NCI-H446 treated with DMSO at 0.1 percent for 48 hours (cell line): ENCODE data around the gene ACY1.

Experiments used
- DNase-seq: peaks from one replicate; lab custom pipeline; 2025; lab: John Stamatoyannopoulos, UW

Gene ACY1

DNA sequence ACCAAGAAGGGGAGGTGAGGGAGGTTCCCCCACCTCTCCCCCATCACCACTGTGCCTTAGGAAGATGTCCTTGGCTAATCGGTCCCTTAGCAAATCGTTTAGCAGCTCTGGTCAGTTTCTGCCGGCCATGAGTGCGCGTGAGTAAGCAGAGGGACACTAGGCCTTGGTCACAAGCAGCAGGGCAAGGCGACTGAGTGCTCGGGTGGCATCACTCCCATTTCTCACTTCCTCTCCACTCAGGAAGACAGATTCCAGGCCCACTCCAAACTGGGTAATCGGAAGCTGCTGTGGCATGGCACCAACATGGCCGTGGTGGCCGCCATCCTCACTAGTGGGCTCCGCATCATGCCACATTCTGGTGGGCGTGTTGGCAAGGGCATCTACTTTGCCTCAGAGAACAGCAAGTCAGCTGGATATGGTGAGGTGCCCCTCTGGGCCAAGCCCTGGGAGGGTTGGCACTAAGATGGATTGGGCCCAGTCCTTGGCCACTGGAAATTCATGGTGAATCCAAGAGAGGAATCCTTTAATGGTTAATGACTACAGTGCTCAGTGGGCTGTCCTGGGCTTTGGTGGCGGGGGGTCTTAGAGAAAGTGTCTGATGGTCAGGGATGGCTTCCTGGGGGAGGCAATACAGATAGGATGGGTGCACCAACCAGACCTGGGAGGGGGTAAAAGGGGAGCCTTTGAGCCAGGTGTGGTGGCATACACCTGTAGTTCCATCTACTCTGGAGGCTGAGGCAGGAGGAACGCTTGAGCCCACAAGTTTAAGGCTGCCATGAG lies 37.2 kb upstream of the ACY1 start:
- no peak for DNase-seq

DNA sequence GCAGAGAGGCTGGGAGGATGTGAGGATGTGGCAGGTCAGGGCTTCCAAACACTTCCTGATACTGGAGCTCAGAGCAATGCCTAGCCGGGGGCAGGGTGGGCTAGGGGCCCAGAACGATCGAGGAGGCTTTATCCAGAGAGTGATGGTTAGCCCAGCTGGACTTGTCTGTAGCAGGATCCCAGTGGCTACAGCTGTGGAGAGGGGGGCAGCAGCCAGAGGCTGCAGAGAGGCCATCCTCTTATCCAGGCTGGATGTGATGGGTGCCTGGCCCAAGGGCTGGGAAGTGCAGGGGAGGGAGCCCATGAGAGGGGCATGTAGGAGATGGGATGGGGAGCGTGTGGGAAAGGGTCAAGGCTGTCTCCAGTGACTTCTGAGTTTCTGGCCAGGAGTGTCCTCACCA lies 36.5 kb upstream of the ACY1 start:
- no peak for DNase-seq

DNA sequence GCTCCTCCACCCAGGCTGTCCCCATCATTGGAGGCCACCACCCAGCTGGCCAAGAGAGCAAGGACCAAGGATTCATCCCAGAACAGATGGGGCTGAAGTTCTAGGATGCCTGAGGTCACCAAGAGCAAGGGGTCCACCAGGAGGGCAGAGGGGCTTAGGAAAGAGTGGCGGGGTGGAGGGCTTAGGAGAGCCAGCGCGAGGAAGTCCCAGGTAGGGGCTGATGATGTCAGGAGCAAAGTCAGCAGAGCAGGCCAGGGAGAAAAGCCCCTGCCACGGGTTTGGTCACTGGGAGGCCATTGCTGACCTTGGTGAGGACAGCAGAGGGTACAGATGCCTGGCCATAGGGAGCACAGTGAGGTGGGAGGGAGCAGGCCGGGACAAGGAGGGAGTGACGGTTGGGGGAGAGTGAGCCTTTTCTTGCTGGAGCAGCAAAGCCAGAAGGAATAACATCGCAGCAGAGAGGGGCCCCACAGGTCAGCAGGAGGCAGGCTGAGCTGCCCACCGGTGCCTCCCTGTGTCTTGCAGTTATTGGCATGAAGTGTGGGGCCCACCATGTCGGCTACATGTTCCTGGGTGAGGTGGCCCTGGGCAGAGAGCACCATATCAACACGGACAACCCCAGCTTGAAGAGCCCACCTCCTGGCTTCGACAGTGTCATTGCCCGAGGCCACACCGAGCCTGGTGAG lies 36.0 kb upstream of the ACY1 start:
- no peak for DNase-seq

DNA sequence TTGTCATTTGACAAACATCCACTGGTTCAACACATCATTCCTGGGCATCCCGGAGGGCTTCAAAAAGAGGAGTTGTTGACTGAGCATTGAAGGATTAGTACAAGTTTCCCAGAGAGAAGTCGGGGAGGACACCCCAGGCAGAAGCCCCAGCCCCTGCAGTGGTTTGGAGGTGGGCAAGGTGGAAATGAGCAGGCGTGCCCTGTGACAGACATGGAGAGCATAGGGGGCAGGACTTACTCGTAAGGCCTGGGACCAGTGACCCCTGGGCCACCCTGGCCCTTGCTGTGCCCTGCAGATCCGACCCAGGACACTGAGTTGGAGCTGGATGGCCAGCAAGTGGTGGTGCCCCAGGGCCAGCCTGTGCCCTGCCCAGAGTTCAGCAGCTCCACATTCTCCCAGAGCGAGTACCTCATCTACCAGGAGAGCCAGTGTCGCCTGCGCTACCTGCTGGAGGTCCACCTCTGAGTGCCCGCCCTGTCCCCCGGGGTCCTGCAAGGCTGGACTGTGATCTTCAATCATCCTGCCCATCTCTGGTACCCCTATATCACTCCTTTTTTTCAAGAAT lies 35.2 kb upstream of the ACY1 start:
- DNase-seq, result no peak

DNA sequence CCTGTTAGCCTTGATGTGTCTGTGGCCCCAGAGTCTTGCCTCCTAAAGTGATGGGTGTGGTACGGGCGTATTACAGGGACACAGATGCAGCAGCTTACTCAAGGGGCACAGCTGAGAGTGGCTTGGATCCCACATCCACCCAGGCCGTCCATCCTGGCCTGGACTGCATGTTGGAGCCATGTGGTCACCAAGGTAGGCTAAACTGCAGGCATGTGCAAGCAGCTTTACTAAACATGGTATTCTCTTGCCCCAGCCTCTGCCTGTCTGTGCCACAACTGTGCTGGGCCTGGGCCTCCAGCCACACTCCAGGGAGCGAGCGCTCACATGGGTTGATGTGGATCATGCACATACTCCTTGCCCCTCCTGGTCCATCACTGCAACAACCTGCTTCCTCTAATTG lies 34.2 kb upstream of the ACY1 start:
- DNase-seq, result no peak

DNA sequence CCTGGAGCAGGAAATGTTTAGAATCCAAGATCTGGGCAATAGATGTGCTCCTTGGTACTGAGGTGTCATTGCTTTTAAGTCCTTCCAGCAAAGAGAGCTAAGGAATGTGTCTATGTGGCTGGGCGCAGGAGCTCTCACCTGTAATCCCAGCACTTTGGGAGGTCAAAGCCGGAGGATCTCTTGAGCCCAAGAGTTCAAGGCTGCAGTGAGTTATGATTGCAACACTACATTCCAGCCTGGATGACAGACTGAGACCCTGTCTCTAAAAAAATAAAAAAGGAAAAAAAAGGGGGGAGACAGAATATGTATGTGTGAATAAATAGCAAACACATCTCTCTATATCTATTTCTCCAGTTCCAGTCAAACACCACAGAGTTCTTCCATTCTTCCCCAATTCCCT lies 32.4 kb upstream of the ACY1 start:
- DNase-seq, result no peak

DNA sequence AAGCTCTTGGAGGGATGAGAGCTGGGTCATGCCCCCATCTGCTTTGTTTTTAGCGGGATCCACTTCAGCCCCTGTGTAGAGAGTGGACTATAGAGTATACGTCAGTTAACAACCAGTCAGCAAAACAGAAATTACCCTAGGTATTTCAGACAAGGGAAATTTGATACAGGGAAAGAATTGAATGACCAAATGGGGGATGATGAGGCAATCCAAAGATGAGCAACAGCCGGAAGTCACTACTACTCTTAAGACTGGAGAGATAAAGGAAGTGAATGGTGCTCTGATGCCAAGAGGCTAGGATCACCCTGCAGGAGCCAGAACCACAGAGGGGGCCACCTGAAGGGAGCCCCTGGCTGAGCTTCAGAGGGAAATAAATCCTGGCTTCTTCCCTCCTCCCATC lies 29.9 kb upstream of the ACY1 start:
- DNase-seq, result no peak

DNA sequence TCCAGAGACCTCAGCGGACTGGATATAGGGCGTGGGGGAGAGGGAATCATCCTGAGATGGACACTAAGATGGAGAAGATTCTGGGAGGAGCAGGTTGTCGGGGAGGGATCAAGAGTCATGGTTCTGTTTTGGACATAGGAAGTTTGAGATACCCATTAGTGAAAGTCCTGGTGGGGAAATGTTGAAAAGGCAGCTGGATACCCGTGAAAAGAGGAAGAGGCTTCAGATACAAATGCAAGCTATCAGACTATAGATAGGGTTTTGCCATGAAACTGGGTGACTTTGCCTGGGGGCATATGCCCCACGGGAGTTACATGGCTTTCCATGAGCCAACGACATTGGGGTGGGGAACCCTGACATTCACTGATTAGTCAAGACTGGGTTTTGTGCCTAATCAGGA lies 29.2 kb upstream of the ACY1 start:
- no peak for DNase-seq

DNA sequence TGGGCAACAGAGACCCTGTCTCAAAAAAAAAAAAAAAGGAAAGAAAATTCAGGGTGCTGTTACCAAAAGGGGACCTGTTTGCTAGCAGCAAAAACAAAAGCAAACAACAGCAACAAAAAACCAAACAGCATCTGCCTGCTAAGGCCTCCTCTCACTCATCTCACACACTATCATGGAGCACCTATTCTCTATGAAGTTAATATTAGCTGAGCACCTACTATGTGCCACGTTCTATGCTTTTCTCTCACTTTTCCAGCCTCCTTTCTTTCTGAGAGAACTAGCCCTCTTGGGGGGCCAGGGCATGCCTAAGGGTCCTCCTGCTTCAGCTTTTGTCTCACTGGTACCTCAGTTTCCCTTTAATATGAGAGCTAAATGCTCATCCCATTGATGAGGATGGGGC lies 28.6 kb upstream of the ACY1 start:
- DNase-seq, result no peak

DNA sequence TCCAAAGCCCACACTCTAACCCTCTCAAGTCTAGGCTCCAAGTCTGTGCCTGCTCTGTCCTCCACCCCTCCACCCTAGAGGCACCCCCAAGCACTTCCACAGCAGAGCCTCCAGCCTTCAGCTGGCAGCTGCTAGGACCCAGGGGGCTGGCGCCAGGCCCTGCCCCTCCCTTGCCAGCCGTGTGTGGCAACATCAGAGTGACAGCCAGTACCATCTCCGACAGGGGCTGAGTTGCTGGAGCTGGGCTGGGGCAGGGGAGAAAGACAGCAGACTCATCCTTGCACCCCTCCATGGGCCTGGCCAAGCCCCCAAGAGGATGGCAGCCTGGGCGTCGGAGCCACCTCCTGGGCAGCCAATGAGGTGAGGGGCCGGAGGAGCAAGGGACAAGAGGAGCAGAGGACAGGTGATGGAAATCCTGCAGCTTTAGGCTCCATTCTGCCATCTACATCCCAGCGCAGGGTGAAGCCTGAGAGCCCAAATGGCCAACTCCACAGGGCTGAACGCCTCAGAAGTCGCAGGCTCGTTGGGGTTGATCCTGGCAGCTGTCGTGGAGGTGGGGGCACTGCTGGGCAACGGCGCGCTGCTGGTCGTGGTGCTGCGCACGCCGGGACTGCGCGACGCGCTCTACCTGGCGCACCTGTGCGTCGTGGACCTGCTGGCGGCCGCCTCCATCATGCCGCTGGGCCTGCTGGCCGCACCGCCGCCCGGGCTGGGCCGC lies 28.0 kb upstream of the ACY1 start, which contains the start of gene GPR62:
TSS of gene GPR62 (plus strand) at position 207 of the 718 bp plus-strand sequence. CDS start at position 479, 272 bp downstream.
- no peak for DNase-seq

DNA sequence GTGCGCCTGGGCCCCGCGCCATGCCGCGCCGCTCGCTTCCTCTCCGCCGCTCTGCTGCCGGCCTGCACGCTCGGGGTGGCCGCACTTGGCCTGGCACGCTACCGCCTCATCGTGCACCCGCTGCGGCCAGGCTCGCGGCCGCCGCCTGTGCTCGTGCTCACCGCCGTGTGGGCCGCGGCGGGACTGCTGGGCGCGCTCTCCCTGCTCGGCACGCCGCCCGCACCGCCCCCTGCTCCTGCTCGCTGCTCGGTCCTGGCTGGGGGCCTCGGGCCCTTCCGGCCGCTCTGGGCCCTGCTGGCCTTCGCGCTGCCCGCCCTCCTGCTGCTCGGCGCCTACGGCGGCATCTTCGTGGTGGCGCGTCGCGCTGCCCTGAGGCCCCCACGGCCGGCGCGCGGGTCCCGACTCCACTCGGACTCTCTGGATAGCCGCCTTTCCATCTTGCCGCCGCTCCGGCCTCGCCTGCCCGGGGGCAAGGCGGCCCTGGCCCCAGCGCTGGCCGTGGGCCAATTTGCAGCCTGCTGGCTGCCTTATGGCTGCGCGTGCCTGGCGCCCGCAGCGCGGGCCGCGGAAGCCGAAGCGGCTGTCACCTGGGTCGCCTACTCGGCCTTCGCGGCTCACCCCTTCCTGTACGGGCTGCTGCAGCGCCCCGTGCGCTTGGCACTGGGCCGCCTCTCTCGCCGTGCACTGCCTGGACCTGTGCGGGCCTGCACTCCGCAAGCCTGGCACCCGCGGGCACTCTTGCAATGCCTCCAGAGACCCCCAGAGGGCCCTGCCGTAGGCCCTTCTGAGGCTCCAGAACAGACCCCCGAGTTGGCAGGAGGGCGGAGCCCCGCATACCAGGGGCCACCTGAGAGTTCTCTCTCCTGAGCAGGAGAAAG lies 27.2 kb upstream of the ACY1 start:
- DNase-seq, result no peak

DNA sequence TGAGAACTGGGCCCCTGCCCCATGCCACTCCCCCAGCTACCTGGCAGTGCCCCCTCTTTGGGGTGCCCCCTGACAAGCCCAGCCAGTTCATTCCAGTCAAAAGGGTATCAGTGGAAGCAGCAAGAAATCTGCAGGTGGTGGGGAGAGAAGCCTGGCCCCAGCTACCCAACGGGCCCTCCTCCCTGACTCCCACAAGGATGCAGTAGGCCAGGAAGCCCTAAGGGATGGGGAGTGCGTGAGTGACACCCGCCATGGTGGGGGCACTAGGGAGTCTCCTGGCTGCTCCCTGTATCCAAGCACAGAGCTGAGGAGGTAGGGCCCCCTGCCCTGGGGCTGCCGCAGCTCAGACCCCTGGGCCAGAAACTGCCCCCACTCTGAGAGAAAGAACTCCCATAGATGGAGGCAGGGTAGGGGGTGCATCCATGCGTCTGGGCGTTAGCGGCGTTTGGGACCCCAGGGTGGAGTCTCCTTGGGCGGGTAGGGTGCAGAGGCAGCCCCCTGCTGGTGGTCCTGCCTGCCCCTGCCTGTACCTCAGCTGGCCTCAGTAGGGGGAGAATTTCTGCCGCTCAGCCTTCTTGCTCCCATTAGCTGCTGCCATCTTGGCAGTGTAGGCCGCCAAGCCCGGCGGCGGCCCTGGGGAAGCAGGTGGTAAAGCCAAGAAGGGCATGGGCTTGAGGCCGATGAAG lies 25.7 kb upstream of the ACY1 start:
- DNase-seq, result no peak

DNA sequence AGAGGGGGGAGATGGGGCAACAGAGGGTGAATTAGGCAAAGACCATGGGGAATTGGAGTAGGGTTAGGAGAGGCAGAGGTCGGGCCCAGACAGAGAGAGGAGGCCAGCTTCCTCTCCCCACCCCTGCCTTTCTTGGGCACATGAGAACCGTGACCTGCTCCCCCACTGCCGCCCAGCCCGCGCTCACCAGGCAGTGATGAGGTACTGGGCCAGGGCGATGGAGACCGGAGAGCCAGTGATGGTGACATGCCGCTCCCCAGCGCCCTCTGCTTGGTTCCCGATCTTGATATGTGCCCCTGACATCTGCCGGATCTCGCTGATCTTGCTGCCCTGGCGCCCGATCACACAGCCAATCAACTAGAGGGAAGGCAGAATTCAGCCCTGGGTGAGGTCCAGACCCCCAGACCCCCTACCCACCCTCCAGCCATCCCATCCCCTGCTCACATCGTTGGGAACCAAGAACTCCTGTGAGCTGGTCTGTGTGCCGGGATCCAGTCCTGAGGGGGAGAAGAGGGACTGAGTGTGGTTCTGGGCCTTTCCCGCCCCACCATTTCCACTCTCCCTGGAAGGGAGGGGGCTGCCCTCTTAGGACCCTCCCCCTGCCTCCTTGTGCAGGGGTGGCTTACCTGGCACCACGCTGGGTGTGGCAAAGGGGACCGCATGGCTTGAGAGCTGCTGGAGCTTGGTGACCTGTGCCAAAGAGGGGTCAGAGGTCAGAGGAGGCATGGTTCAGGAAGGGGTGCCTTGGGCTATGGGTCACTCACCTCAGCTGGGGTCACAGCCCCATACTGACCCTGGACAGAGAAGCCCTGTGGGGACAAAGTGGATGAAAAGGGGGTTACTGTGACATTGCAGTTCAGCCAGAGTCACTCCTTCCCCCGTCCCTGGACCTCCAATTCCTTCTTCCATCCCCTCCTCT lies 24.5 kb upstream of the ACY1 start:
- DNase-seq, result no peak

DNA sequence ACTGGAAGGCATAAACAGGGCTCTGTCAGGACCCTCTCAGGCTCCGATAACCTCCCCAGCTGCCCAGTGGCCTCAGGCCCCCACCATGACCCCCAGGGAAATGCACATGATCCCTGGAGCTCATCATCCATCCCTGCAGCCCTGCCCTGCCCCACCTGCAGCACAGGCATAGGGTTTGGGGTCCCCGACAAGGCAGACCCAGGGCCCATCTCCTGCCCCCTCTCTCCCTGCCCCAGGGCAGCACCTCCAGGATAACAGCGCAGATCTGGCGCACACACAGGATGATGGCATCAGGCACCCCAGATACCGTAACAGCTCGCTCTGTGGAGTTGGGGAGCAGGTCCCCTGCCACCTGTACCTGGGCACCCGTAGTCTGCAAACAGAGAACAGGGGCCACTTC lies 23.7 kb upstream of the ACY1 start:
- no peak for DNase-seq

DNA sequence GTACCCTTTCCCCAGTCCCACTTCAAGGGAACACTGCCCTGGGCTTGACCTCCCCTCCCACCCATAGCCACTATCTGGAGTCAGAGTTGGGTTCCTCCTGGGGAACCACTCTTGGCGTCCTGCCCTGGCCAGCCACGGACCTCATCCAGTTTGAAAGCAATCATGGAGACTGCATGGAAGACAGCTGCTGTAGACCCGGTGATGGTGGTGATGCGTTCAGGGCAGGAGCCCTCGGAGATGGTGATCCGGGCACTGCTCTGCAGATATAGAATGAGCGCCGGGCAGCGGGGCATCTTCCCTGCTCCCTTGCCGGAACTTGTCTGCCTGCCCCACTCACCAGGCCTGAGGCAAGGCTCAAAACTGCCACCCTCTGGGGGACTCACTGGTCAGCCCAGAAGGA lies 22.9 kb upstream of the ACY1 start:
- no peak for DNase-seq

DNA sequence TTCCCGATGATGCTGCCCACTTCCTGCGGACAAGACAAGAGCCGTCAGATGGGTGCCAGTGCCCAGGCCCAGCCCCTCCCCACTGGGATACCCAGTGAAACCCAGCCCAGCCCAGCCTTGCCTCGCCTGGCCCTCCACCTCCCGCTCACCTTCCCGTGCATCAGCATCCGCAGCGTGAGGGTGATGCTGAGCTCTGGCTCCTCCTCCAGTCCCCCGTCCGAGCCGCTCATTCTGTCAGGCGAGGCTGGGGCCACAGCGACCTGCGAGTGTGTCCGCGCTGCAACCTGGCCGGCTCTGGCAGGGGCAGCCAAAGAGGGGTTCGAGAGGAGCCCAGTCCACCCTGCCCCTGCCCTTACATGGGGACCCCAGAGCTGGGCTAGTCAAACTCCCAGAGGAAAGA lies 22.3 kb upstream of the ACY1 start:
- DNase-seq, result no peak

DNA sequence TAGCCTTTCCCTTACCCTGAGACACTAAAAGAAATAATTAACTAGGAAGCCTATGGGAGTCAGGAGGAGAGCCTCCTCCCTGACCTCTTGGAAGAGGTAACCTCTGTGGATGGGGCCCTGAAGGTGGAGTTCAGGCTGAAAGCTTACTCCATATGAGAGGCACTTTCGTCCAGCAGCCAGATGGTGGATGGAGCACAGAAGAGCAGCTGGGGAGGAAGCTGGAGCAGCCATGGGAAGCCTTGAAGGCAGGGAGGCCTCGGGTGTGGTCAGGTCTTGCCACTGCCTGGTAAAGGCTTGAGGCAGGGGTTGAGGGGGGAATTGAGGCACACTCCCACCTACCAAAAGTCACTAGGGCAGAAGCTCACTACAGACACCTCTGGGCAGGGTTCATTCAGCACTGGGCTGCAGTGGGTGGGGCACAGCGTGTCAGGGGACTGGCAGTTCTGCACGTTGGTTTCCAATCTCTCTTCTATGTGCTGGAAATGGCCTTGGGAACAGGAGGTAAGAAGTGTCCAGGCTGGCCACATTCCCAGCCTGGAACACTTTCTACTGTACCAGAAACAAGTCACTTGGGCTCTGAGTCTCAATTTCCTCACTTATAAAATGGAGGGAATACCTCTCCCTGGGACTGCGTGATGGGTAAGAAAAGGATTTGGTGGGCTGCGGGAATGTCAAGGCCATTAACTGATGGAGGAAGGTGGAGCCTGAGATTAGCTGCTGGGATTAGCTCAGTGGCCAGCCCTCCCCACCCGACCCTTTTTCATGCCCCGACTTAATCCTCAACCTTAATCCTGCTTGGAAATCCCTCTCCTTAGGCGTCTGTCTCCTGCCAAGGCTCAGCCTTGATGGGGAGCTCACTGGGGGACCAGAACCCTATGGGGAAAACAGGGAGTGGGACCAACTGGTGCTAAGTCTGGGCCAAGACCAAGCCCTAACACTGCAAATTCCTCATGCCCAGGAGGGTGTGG lies 21.4 kb upstream of the ACY1 start:
- DNase-seq, result no peak

DNA sequence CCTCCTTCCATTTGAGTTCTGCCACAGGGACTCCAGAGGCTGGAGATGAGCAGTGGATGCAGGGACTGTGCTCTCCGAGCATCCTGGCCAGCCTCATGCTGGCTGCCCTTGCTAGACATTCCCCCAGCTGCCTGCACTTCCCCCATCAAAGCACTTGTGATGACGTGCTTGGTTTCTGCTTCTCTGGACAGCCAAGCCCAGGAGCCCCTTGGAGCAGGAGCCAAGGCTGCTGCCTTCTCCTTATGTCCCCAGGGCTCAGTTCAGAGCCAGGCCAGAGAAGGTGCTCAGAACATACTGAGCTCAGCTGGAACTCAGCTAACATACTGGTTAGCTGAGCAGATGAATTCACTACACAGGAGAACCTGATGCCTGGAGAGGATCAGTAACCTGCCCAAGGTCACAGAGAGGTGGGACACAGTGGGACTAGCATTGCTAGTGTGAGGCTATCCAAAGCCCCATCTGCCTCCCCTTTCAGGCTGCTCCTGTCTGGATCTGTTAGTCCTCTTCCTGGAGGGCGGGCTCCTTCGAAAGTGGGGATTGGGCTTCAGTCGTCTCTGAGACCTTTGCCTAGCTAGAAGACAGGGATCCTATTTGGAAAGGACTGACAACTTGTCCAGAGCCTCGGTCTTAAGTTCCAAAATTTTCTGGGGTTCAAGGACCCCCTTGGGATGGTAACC lies 20.3 kb upstream of the ACY1 start:
- DNase-seq, result no peak
